ENCODE data around the gene METAP1.
"Not testable (repeated sequence)": the region's sequence is repeated elsewhere in the genome, so short reads cannot be mapped to it uniquely, and the experiment has no call there.

METAP1 gene

DNA sequence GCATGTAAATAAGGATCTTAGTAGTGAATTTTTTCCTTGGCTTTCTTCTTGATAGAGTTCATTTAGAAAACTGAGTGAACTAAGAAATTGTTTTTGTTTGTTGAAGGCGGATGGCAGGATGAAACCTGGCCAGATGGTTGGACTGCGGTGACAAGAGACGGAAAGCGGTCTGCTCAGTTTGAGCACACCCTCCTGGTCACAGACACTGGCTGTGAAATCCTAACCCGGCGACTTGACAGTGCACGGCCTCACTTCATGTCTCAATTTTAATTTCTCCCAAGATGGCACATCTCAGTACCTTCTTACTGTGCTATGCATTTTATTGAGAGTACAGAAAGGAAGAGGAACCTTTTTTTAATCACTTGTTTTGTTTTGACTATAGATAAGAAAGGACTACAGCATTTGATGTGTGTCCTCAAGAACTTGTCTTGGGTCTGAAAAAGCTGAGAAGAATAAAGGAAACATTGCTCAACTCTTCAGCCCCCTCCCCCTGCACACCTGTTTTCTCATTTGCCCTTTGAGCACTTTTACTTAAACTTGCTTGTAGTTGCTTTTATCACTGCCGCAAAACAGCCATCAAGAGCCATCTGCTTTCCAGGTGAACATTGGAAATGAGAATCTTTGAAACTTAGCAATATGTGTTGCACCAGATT is 65.7 kb downstream of the METAP1 start:
- Histone ChIP-seq H3K4me3 (ENCODE audit: low read depth in 1 of 2, low read length in 2 of 2) (no peak overlapping the region), H3K36me3 (ENCODE audit: control insufficient read depth in 1 of 2, insufficient read depth in 2 of 2, low read length in 2 of 2) (peaks cover 4 to 13% of the 10 kb centered on the region in 2 donors), H3K9me3 (ENCODE audit: control insufficient read depth in 1 of 2, low read length in 2 of 2) (no peaks in the 10 kb centered on the region), H3K27ac (ENCODE audit: low read length) (no peak overlapping the region), H3K4me1 (ENCODE audit: control insufficient read depth in 1 of 2, insufficient read depth in 2 of 2, low read length in 2 of 2) (no peaks in the 10 kb centered on the region), H3K27me3 (ENCODE audit: low read depth, low read length) (no peaks in the 10 kb centered on the region)

DNA sequence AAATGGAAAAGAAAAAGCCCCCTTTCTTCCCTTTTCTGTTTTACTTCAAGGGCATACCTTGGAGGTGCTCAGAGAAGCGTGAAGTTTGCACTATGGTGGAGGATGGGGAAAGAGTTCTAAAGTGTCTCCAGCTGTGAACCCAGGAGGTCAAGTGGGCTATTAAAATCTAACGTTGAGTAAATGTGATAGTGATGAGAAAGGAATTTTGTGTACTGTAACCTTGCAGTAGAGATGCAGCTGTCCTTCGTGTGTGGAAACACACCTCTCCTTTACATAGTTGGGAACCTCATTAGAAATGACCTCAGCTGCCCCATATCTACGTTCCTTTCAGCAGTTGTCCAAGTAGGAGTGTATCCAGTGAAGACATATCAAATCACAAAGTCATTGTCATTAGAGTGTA is 66.6 kb downstream of the METAP1 start:
- no peaks in the 10 kb centered on the region for H3K27me3 ChIP-seq (ENCODE audit: low read depth, low read length)
- no peak overlapping the region for H3K4me3 ChIP-seq (ENCODE audit: low read depth in 1 of 2, low read length in 2 of 2)
- H3K9me3 ChIP-seq (ENCODE audit: control insufficient read depth in 1 of 2, low read length in 2 of 2) = no peaks in the 10 kb centered on the region
- no peaks in the 10 kb centered on the region for H3K4me1 ChIP-seq (ENCODE audit: control insufficient read depth in 1 of 2, insufficient read depth in 2 of 2, low read length in 2 of 2)
- H3K36me3 ChIP-seq (ENCODE audit: control insufficient read depth in 1 of 2, insufficient read depth in 2 of 2, low read length in 2 of 2) = peaks cover 4 to 13% of the 10 kb centered on the region in 2 donors
- H3K27ac ChIP-seq (ENCODE audit: low read length) = no peak overlapping the region

DNA sequence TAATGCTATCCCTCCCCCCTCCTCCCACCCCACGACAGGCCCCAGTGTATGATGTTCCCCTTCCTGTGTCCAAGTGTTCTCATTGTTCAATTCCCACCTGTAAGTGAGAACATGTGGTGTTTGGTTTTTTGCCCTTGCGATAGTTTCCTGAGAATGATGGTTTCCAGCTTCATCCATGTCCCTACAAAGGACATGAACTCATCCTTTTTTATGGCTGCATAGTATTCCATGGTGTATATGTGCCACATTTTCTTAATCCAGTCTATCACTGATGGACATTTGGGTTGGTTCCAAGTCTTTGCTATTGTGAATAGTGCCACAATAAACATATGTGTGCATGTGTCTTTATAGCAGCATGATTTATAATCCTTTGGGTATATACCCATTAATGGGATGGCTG is 70.0 kb downstream of the METAP1 start:
- not testable (repeated sequence) for H3K4me1 ChIP-seq (ENCODE audit: control insufficient read depth in 1 of 2, insufficient read depth in 2 of 2, low read length in 2 of 2); H3K27me3 ChIP-seq (ENCODE audit: low read depth, low read length); H3K27ac ChIP-seq (ENCODE audit: low read length); H3K9me3 ChIP-seq (ENCODE audit: control insufficient read depth in 1 of 2, low read length in 2 of 2); H3K4me3 ChIP-seq (ENCODE audit: low read depth in 1 of 2, low read length in 2 of 2)
- peaks cover 5 to 16% of the 10 kb centered on the region in 2 donors for H3K36me3 ChIP-seq (ENCODE audit: control insufficient read depth in 1 of 2, insufficient read depth in 2 of 2, low read length in 2 of 2)

DNA sequence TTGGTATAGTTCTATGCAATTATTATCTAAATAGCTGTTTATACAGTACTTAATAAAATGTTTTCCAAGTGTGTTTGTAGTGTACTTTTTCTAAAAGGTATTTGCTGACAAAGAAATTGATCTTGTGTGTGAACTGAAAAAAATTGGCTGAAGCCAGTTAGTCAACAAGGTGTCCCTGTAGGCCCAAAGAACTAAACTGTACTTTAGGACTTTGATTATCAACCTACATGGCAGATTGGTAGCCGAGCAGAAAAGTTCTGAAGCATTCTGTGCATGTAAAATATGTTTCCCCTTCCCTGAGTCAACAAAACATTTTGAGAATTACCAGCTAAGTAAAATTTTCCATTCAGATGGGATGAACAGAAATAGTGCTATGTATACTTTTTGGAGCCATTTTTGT is 72.1 kb downstream of the METAP1 start:
- no peaks in the 10 kb centered on the region for H3K27me3 ChIP-seq (ENCODE audit: low read depth, low read length)
- no peaks in the 10 kb centered on the region for H3K9me3 ChIP-seq (ENCODE audit: control insufficient read depth in 1 of 2, low read length in 2 of 2)
- H3K36me3 ChIP-seq (ENCODE audit: control insufficient read depth in 1 of 2, insufficient read depth in 2 of 2, low read length in 2 of 2) = peaks cover 9 to 13% of the 10 kb centered on the region in 2 donors
- H3K4me1 ChIP-seq (ENCODE audit: control insufficient read depth in 1 of 2, insufficient read depth in 2 of 2, low read length in 2 of 2) = no peaks in the 10 kb centered on the region
- no peak overlapping the region for H3K27ac ChIP-seq (ENCODE audit: low read length)
- H3K4me3 ChIP-seq (ENCODE audit: low read depth in 1 of 2, low read length in 2 of 2) = no peak overlapping the region

DNA sequence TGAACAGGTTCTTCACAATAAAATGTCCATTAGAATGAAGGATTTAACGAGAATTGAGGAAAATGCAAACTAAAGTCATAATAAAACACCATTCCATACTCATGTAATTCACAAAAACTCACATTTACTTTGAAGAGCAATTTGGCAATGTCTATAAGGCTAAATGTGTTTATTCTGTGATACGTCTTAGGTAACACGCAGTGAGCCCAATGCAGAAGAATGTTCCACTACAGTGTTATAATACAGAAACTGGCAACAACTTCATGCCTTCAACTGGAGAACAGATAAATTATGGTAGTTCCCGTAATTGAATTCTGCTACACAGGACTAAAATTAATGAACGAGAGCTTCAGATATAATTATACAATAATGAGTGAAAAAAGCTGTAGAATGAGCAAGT is 75.6 kb downstream of the METAP1 start:
- H3K27ac ChIP-seq (ENCODE audit: low read length) = no peak overlapping the region
- no peaks in the 10 kb centered on the region for H3K4me1 ChIP-seq (ENCODE audit: control insufficient read depth in 1 of 2, insufficient read depth in 2 of 2, low read length in 2 of 2)
- H3K4me3 ChIP-seq (ENCODE audit: low read depth in 1 of 2, low read length in 2 of 2) = no peak overlapping the region
- H3K9me3 ChIP-seq (ENCODE audit: control insufficient read depth in 1 of 2, low read length in 2 of 2) = no peaks in the 10 kb centered on the region
- peaks cover 22 to 38% of the 10 kb centered on the region in 2 donors for H3K36me3 ChIP-seq (ENCODE audit: control insufficient read depth in 1 of 2, insufficient read depth in 2 of 2, low read length in 2 of 2)
- no peaks in the 10 kb centered on the region for H3K27me3 ChIP-seq (ENCODE audit: low read depth, low read length)

DNA sequence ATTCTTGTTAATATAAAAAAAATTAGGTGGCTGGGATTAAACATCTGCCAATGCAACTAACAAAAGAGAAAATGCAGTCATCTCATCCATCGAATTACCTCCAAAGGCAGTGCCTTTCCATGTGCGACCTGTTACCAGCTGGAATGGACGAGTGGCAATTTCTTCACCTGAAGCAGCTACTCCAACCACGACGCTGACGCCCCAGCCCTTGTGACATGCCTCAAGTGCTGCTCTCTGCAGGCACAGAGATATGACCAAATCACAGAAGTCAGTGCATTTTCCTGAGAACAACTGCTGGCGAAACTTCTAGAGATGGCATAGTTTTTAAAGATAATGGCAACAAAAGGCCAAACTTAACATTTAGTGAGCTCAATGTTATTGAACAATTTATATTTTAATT is 79.3 kb downstream of the METAP1 start:
- Histone ChIP-seq H3K4me1 (ENCODE audit: control insufficient read depth in 1 of 2, insufficient read depth in 2 of 2, low read length in 2 of 2) (no peaks in the 10 kb centered on the region), H3K27me3 (ENCODE audit: low read depth, low read length) (no peaks in the 10 kb centered on the region), H3K9me3 (ENCODE audit: control insufficient read depth in 1 of 2, low read length in 2 of 2) (no peaks in the 10 kb centered on the region), H3K4me3 (ENCODE audit: low read depth in 1 of 2, low read length in 2 of 2) (no peak overlapping the region), H3K36me3 (ENCODE audit: control insufficient read depth in 1 of 2, insufficient read depth in 2 of 2, low read length in 2 of 2) (peaks cover 40 to 62% of the 10 kb centered on the region in 2 donors), H3K27ac (ENCODE audit: low read length) (no peak overlapping the region)

DNA sequence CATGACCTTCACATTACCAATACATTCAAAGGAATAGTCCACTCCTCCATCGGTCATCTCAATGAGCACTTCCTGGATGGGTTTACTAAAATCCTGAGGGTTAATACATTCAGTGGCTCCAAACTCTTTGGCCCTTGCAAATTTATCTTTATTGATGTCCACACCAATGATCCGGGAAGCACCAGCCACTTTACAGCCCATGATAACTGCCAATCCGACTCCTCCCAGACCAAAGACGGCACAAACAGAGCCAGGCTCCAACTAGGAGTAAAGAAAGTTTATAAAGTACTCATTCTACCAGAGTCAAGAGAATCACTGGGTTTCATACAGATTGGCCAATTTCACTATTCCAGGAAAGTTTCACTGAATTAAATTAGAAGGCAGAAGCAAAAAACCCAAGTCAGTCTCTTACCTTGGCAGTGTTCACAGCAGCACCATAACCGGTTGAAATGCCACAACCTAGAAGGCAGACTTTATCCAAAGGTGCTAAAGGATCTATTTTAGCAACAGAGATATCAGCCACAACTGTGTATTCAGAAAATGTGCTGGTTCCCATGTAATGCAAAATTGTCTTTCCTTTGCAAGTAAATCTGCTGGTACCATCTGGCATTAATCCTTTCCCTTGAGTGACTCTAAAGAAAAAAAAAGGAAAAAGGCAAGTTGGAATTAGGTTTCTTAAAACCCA is 80.9 kb downstream of the METAP1 start:
- Histone ChIP-seq H3K4me1 (ENCODE audit: control insufficient read depth in 1 of 2, insufficient read depth in 2 of 2, low read length in 2 of 2) (no peaks in the 10 kb centered on the region), H3K4me3 (ENCODE audit: low read depth in 1 of 2, low read length in 2 of 2) (no peak overlapping the region), H3K9me3 (ENCODE audit: control insufficient read depth in 1 of 2, low read length in 2 of 2) (no peaks in the 10 kb centered on the region), H3K36me3 (ENCODE audit: control insufficient read depth in 1 of 2, insufficient read depth in 2 of 2, low read length in 2 of 2) (peaks cover 49 to 71% of the 10 kb centered on the region in 2 donors), H3K27me3 (ENCODE audit: low read depth, low read length) (no peaks in the 10 kb centered on the region), H3K27ac (ENCODE audit: low read length) (no peak overlapping the region)

DNA sequence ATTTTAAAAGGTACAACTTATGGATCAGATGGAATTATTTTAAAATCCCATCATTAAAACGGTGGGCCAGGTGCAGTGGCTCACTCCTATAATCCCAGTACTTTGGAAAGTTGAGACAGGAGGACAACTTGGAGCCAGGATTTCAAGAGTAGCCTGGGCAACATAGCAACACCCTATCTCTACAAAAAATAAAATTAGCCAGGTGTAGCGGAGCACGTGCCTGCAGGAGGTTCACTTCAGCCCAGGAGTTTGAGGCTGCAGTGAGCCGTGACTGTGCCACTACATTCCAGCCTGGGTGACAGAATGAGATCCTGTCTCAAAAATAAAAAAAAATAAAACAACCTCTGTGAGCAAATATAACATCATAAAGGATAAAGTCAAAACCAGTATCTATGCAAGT is 81.7 kb downstream of the METAP1 start:
- H3K27ac ChIP-seq (ENCODE audit: low read length) = no peak overlapping the region
- H3K36me3 ChIP-seq (ENCODE audit: control insufficient read depth in 1 of 2, insufficient read depth in 2 of 2, low read length in 2 of 2) = peaks cover 52 to 78% of the 10 kb centered on the region in 2 donors
- no peaks in the 10 kb centered on the region for H3K9me3 ChIP-seq (ENCODE audit: control insufficient read depth in 1 of 2, low read length in 2 of 2)
- H3K4me1 ChIP-seq (ENCODE audit: control insufficient read depth in 1 of 2, insufficient read depth in 2 of 2, low read length in 2 of 2) = no peaks in the 10 kb centered on the region
- H3K4me3 ChIP-seq (ENCODE audit: low read depth in 1 of 2, low read length in 2 of 2) = no peak overlapping the region
- no peaks in the 10 kb centered on the region for H3K27me3 ChIP-seq (ENCODE audit: low read depth, low read length)

DNA sequence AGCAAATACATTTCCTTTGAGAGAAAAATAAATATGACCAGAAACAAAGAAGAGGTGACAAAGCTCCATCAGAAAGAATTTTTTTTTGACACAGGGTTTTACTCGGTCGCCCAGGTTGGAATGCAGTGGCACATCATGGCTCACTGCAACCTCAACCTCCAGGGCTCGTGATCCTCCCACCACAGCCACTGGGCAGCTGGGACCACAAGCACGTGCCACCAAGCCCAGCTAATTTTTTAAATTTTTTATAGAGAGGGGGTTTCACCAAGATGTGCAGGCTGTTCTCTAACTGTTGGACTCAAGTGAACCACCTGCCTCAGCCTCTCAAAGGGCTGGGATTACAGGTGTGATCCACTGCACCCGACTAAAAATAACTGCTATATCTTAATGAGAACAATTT is 82.8 kb downstream of the METAP1 start:
- Histone ChIP-seq H3K9me3 (ENCODE audit: control insufficient read depth in 1 of 2, low read length in 2 of 2) (no peaks in the 10 kb centered on the region), H3K4me1 (ENCODE audit: control insufficient read depth in 1 of 2, insufficient read depth in 2 of 2, low read length in 2 of 2) (no peaks in the 10 kb centered on the region), H3K4me3 (ENCODE audit: low read depth in 1 of 2, low read length in 2 of 2) (no peak overlapping the region), H3K27ac (ENCODE audit: low read length) (no peak overlapping the region), H3K36me3 (ENCODE audit: control insufficient read depth in 1 of 2, insufficient read depth in 2 of 2, low read length in 2 of 2) (peaks cover 59 to 80% of the 10 kb centered on the region in 2 donors), H3K27me3 (ENCODE audit: low read depth, low read length) (no peaks in the 10 kb centered on the region)

DNA sequence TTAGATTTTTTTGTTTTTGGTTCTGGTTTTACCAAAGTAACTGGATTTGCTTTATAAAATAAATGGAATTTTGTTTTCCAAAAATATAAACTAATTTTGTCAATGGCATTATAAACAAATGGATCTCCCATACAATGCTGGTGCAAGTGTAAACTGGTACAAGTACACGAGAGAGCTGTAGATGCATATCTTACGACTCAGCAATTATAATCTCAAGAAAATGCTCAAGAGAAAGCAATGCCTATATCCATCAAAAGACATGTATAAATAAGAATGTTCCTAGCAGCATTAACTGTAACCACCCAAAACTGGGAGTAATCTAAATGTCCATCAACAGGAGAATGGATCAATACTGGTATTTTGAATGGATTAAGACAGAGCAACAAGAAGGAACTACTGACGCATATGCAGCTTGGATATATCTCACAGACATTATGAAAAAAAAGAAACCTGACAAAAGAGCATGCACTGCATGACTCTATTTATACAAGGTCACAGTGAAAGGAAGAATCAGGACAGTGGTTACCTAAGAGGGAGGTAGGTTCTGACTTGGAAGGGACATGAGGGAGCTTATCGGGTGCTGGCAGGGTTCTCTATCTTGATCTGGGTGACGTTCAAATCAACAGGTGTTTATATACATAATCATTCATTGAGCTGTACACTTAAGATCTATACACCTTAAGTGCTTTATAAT is 83.6 kb downstream of the METAP1 start:
- H3K4me3 ChIP-seq (ENCODE audit: low read depth in 1 of 2, low read length in 2 of 2) = no peak overlapping the region
- H3K4me1 ChIP-seq (ENCODE audit: control insufficient read depth in 1 of 2, insufficient read depth in 2 of 2, low read length in 2 of 2) = no peaks in the 10 kb centered on the region
- no peak overlapping the region for H3K27ac ChIP-seq (ENCODE audit: low read length)
- no peaks in the 10 kb centered on the region for H3K27me3 ChIP-seq (ENCODE audit: low read depth, low read length)
- peaks cover 57 to 80% of the 10 kb centered on the region in 2 donors for H3K36me3 ChIP-seq (ENCODE audit: control insufficient read depth in 1 of 2, insufficient read depth in 2 of 2, low read length in 2 of 2)
- H3K9me3 ChIP-seq (ENCODE audit: control insufficient read depth in 1 of 2, low read length in 2 of 2) = no peaks in the 10 kb centered on the region

DNA sequence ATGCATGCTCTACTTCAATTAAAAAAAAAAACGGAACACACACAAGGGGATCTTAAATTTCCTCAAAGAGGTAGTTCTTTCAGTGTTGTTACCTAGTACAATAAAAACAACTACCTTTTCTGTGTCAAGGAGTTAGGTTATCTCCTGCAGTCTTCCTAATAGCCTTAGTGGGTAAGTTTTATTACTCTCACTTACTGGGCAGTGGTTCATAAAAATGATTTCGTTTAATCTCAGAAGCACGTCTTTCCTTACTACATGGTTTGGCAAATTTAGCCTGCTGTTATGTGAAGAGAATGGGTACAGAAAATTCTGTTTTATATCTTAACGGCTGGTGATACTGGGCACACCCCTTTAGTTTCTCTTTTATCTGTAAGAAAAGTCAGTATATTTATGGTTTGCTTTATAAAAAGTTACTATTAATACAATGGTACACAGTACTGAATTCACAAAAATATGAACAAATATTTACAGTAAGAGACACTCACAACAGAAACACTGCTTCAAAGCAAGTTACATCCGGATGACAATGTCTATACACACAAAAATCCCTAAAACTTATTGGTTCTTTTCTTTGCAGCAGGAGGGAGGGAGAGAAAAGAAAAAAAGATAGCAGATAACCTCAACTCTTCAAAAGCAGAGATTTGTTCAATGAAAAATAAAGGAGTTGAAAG is 84.2 kb downstream of the METAP1 start:
- H3K9me3 ChIP-seq (ENCODE audit: control insufficient read depth in 1 of 2, low read length in 2 of 2) = no peaks in the 10 kb centered on the region
- peaks cover 64 to 84% of the 10 kb centered on the region in 2 donors for H3K36me3 ChIP-seq (ENCODE audit: control insufficient read depth in 1 of 2, insufficient read depth in 2 of 2, low read length in 2 of 2)
- H3K4me1 ChIP-seq (ENCODE audit: control insufficient read depth in 1 of 2, insufficient read depth in 2 of 2, low read length in 2 of 2) = no peaks in the 10 kb centered on the region
- no peak overlapping the region for H3K4me3 ChIP-seq (ENCODE audit: low read depth in 1 of 2, low read length in 2 of 2)
- H3K27ac ChIP-seq (ENCODE audit: low read length) = no peak overlapping the region
- no peaks in the 10 kb centered on the region for H3K27me3 ChIP-seq (ENCODE audit: low read depth, low read length)
